ENCODE measurements around the gene PRR35. TPM values are rescaled to one million over a fixed set of nuclear protein-coding genes. Genes with fewer than 3 reads are reported as not detected.

The PRR35 gene
- total RNA-seq, 1 donor, result 0.10 TPM

GRCh38 chr16:586645-587590 is 26.7 kb downstream of the PRR35 start:
- Histone ChIP-seq H3K4me1 (ENCODE audit: insufficient read depth, low read length) (peaks cover 34% of the 10 kb centered on the region), H3K27me3 (ENCODE audit: insufficient read depth, low read length) (no peaks in the 10 kb centered on the region), H3K4me3 (ENCODE audit: low read length) (no peak overlapping the region), H3K9me3 (ENCODE audit: low read depth, low read length) (no peaks in the 10 kb centered on the region)

- Histone ChIP-seq H3K9me3 (ENCODE audit: low read depth, low read length) (no peaks in the 10 kb centered on the region), H3K4me1 (ENCODE audit: insufficient read depth, low read length) (peaks cover 50% of the 10 kb centered on the region), H3K27me3 (ENCODE audit: insufficient read depth, low read length) (no peaks in the 10 kb centered on the region), H3K4me3 (ENCODE audit: low read length) (peak overlapping the region; percentile 81)
These were observed 28.4 kb downstream of the PRR35 start for GRCh38 chr16:588639-588888.

GRCh38 chr16:588889-589657 is 28.9 kb downstream of the PRR35 start:
- H3K9me3 ChIP-seq (ENCODE audit: low read depth, low read length), result no peaks in the 10 kb centered on the region
- peak overlapping the region; percentile 81 for H3K4me3 ChIP-seq (ENCODE audit: low read length)
- no peaks in the 10 kb centered on the region for H3K27me3 ChIP-seq (ENCODE audit: insufficient read depth, low read length)
- H3K4me1 ChIP-seq (ENCODE audit: insufficient read depth, low read length), result peaks cover 55% of the 10 kb centered on the region

- peaks cover 60% of the 10 kb centered on the region for H3K4me1 ChIP-seq (ENCODE audit: insufficient read depth, low read length)
- H3K27me3 ChIP-seq (ENCODE audit: insufficient read depth, low read length), result no peaks in the 10 kb centered on the region
- H3K4me3 ChIP-seq (ENCODE audit: low read length), result peak within 1 kb of the TSS; percentile 81
- no peaks in the 10 kb centered on the region for H3K9me3 ChIP-seq (ENCODE audit: low read depth, low read length)
These were observed 29.5 kb downstream of the PRR35 start, which contains the start of gene RAB40C for GRCh38 chr16:589658-590187. TSS of gene RAB40C (plus strand) at chr16:590066. CDS start at chr16:590292, 226 bp downstream.

GRCh38 chr16:590188-590814 is 30.1 kb downstream of the PRR35 start:
- H3K4me3 ChIP-seq (ENCODE audit: low read length), result peak overlapping the region; percentile 58
- no peaks in the 10 kb centered on the region for H3K9me3 ChIP-seq (ENCODE audit: low read depth, low read length)
- H3K4me1 ChIP-seq (ENCODE audit: insufficient read depth, low read length), result peaks cover 65% of the 10 kb centered on the region
- no peaks in the 10 kb centered on the region for H3K27me3 ChIP-seq (ENCODE audit: insufficient read depth, low read length)

GRCh38 chr16:590815-591200 is 30.6 kb downstream of the PRR35 start:
- H3K27me3 ChIP-seq (ENCODE audit: insufficient read depth, low read length), result no peaks in the 10 kb centered on the region
- peak overlapping the region; percentile 58 for H3K4me3 ChIP-seq (ENCODE audit: low read length)
- H3K9me3 ChIP-seq (ENCODE audit: low read depth, low read length), result no peaks in the 10 kb centered on the region
- peaks cover 69% of the 10 kb centered on the region for H3K4me1 ChIP-seq (ENCODE audit: insufficient read depth, low read length)

GRCh38 chr16:591231-591630 is 31.0 kb downstream of the PRR35 start:
- Histone ChIP-seq H3K4me3 (ENCODE audit: low read length) (no peak overlapping the region), H3K9me3 (ENCODE audit: low read depth, low read length) (no peaks in the 10 kb centered on the region), H3K27me3 (ENCODE audit: insufficient read depth, low read length) (no peaks in the 10 kb centered on the region), H3K4me1 (ENCODE audit: insufficient read depth, low read length) (peaks cover 73% of the 10 kb centered on the region)

GRCh38 chr16:591892-592517 is 31.8 kb downstream of the PRR35 start:
- no peaks in the 10 kb centered on the region for H3K9me3 ChIP-seq (ENCODE audit: low read depth, low read length)
- H3K4me1 ChIP-seq (ENCODE audit: insufficient read depth, low read length), result peaks cover 80% of the 10 kb centered on the region
- H3K4me3 ChIP-seq (ENCODE audit: low read length), result no peak overlapping the region

GRCh38 chr16:592518-593306 is 32.5 kb downstream of the PRR35 start:
- Histone ChIP-seq H3K9me3 (ENCODE audit: low read depth, low read length) (no peaks in the 10 kb centered on the region), H3K27me3 (ENCODE audit: insufficient read depth, low read length) (no peaks in the 10 kb centered on the region), H3K4me3 (ENCODE audit: low read length) (no peak overlapping the region), H3K4me1 (ENCODE audit: insufficient read depth, low read length) (peaks cover 74% of the 10 kb centered on the region)

More at GRCh38 chr16:591892-592517, 31.8 kb downstream of the PRR35 start:
- H3K27me3 ChIP-seq (ENCODE audit: insufficient read depth, low read length), result no peaks in the 10 kb centered on the region

GRCh38 chr16:593406-593805 is 33.2 kb downstream of the PRR35 start:
- Histone ChIP-seq H3K4me1 (ENCODE audit: insufficient read depth, low read length) (peaks cover 67% of the 10 kb centered on the region), H3K27me3 (ENCODE audit: insufficient read depth, low read length) (no peaks in the 10 kb centered on the region), H3K4me3 (ENCODE audit: low read length) (no peak overlapping the region), H3K9me3 (ENCODE audit: low read depth, low read length) (no peaks in the 10 kb centered on the region)

- Histone ChIP-seq H3K4me3 (ENCODE audit: low read length) (no peak overlapping the region), H3K27me3 (ENCODE audit: insufficient read depth, low read length) (no peaks in the 10 kb centered on the region), H3K9me3 (ENCODE audit: low read depth, low read length) (no peaks in the 10 kb centered on the region), H3K4me1 (ENCODE audit: insufficient read depth, low read length) (peaks cover 63% of the 10 kb centered on the region)
These were observed 33.6 kb downstream of the PRR35 start for GRCh38 chr16:593807-594206.

GRCh38 chr16:595094-595528 is 34.9 kb downstream of the PRR35 start:
- H3K4me3 ChIP-seq (ENCODE audit: low read length), result no peak overlapping the region
- H3K4me1 ChIP-seq (ENCODE audit: insufficient read depth, low read length), result peaks cover 63% of the 10 kb centered on the region
- no peaks in the 10 kb centered on the region for H3K27me3 ChIP-seq (ENCODE audit: insufficient read depth, low read length)
- H3K9me3 ChIP-seq (ENCODE audit: low read depth, low read length), result no peaks in the 10 kb centered on the region

GRCh38 chr16:595942-596735 is 35.9 kb downstream of the PRR35 start:
- Histone ChIP-seq H3K4me3 (ENCODE audit: low read length) (no peak overlapping the region), H3K27me3 (ENCODE audit: insufficient read depth, low read length) (no peaks in the 10 kb centered on the region), H3K4me1 (ENCODE audit: insufficient read depth, low read length) (peaks cover 54% of the 10 kb centered on the region), H3K9me3 (ENCODE audit: low read depth, low read length) (no peaks in the 10 kb centered on the region)
